BE2C (cell line): Measurements from ENCODE around the gene HOXB13.

Source experiments
- DNase-seq: peaks from one replicate; pipeline ENCODE4 v3.0.0-alpha.2; 2020
- H3K27me3 ChIP-seq: fragments of 250-450 bp; sonication (Bioruptor Pico); 2 replicates; pipeline ENCODE4 v1.5.1; 2020; ENCODE audit warnings: mild to moderate bottlenecking
- H3K36me3 ChIP-seq: fragments of 250-450 bp; sonication (Bioruptor Pico); 2 replicates; pipeline ENCODE4 v1.5.1; 2020; ENCODE audit warnings: mild to moderate bottlenecking
- H3K4me1 ChIP-seq: fragments of 250-450 bp; sonication (Bioruptor Pico); 2 replicates; pipeline ENCODE4 v1.5.1; 2020
- H3K4me3 ChIP-seq: 2 replicates; pipeline ENCODE4 v1.5.1; 2011; ENCODE audit warnings: low read depth, low read length
- H3K9me3 ChIP-seq: fragments of 250-450 bp; sonication (Bioruptor Pico); 2 replicates; pipeline ENCODE4 v1.5.1; 2020
- CTCF ChIP-seq: IDR thresholded peaks from 2 replicates; pipeline ENCODE4 v1.5.1; 2012; ENCODE audit warnings: mild to moderate bottlenecking, low read depth, low read length

HOXB13 gene

GRCh38 chr17:48735062-48735351 lies 6.5 kb upstream of the HOXB13 start:
- H3K4me1 ChIP-seq = no peaks in the 10 kb centered on the region
- TF ChIP-seq CTCF = no peak
- no peaks in the 10 kb centered on the region for H3K9me3 ChIP-seq
- H3K36me3 ChIP-seq = no peaks in the 10 kb centered on the region
- no peak for DNase-seq
- H3K4me3 ChIP-seq = no peak overlapping the region
- H3K27me3 ChIP-seq = peaks cover 95% of the 10 kb centered on the region

- DNase-seq = no peak
- no peaks in the 10 kb centered on the region for H3K36me3 ChIP-seq
- H3K27me3 ChIP-seq = peaks cover 96% of the 10 kb centered on the region
- no peak overlapping the region for H3K4me3 ChIP-seq
- TF ChIP-seq CTCF = no peak
- H3K9me3 ChIP-seq = no peaks in the 10 kb centered on the region
- no peaks in the 10 kb centered on the region for H3K4me1 ChIP-seq
Observed at GRCh38 chr17:48734333-48735061, 5.9 kb upstream of the HOXB13 start.

- Histone ChIP-seq H3K9me3 (no peaks in the 10 kb centered on the region), H3K27me3 (peaks cover 96% of the 10 kb centered on the region), H3K4me1 (no peaks in the 10 kb centered on the region), H3K4me3 (no peak overlapping the region), H3K36me3 (no peaks in the 10 kb centered on the region)
- DNase-seq = no peak
- no peak for TF ChIP-seq CTCF
Observed at GRCh38 chr17:48733632-48734328, 5.2 kb upstream of the HOXB13 start.

- H3K4me1 ChIP-seq = no peaks in the 10 kb centered on the region
- H3K36me3 ChIP-seq = no peaks in the 10 kb centered on the region
- H3K4me3 ChIP-seq = no peak overlapping the region
- no peaks in the 10 kb centered on the region for H3K9me3 ChIP-seq
- TF ChIP-seq CTCF = no peak
- H3K27me3 ChIP-seq = peaks cover 96% of the 10 kb centered on the region
- no peak for DNase-seq
Observed at GRCh38 chr17:48732688-48733629, 4.4 kb upstream of the HOXB13 start.

GRCh38 chr17:48731355-48731754 lies 2.8 kb upstream of the HOXB13 start:
- Histone ChIP-seq H3K9me3 (no peaks in the 10 kb centered on the region), H3K27me3 (peaks cover 98% of the 10 kb centered on the region)

More at GRCh38 chr17:48731355-48731754, 2.8 kb upstream of the HOXB13 start:
- Histone ChIP-seq H3K4me1 (no peaks in the 10 kb centered on the region), H3K36me3 (no peaks in the 10 kb centered on the region), H3K4me3 (no peak overlapping the region)
- no peak for DNase-seq
- no peak for TF ChIP-seq CTCF
